Hematopoietic multipotent progenitor cell treated with erythropoietin and hydrocortisone succinate and interleukin-3 and kit ligand, for 4 days (in vitro differentiated cells): ENCODE data around the gene TRPC1.
"Not testable (repeated sequence)": the region's sequence is repeated elsewhere in the genome, so short reads cannot be mapped to it uniquely, and the experiment has no call there.

ENCODE experiments used
- DNase-seq: peaks from one replicate; pipeline ENCODE4 v3.0.0-alpha.2; 2015

The TRPC1 gene

GRCh38 chr3:142723968-142724681 is at the start of gene TRPC1:
TSS of gene TRPC1 (plus strand) at chr3:142724034. CDS start at chr3:142724560, 526 bp downstream.
- DNase-seq = peak; percentile 94

- no peak for DNase-seq
Measured at GRCh38 chr3:142676151-142676550, 47.7 kb upstream of the TRPC1 start.

DNA sequence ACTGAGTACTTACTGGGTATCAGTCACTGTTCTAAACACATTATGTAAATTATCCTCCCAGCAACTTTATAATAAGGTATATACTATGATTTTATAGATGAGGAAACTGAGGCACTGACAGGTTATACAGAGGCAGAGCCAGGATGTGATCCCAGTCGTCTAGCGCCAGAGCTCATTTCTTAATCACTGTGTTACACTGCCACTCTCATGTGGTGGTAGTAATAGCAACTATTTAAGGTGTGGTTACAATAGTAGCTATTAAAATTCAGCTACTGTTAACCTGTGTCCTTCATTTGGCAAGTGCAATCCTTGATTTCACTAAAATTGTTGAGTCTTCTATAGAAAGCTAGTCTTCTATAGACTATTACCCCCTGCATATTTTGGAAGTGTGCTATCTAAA is 43.1 kb upstream of the TRPC1 start:
- peak; percentile 13 for DNase-seq

- no peak for DNase-seq
Measured at GRCh38 chr3:142690613-142691012, 33.2 kb upstream of the TRPC1 start.

GRCh38 chr3:142691527-142691926 is 32.3 kb upstream of the TRPC1 start:
- no peak for DNase-seq

DNA sequence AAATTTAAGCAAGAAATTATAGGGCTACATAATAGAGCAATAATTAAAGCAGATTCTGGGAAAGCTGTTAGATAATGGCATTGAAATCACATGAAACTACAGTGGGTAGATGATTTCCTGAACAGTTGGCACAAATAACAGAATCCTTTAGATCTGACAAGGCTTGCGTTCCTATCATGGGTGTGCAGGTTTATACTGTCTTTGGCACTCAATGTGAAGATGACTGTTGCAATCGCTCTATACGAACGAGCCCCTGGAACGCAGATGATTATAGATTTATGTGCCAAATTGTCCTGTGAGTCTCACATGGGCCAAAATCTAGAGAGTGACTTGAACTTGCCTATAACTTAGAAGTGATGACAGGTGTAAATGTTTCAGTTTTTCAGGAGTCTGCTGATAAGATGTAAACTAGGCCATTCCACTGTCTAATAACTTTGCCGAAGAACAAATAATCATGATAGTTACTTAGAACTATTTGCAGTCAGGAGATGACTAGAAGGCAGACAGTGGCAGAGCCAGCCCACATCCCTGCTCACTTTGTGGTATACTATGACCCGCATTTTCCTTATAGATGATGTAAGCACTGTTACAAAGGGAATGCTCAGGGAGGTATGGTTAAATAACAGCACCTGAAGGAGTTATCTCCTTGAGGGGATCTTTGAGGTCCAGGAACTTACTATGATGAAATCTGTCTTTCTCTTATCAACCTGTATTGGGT is 30.5 kb upstream of the TRPC1 start:
- peak; percentile 37 for DNase-seq

- no peak for DNase-seq
Measured at GRCh38 chr3:142694225-142694624, 29.6 kb upstream of the TRPC1 start.

DNA sequence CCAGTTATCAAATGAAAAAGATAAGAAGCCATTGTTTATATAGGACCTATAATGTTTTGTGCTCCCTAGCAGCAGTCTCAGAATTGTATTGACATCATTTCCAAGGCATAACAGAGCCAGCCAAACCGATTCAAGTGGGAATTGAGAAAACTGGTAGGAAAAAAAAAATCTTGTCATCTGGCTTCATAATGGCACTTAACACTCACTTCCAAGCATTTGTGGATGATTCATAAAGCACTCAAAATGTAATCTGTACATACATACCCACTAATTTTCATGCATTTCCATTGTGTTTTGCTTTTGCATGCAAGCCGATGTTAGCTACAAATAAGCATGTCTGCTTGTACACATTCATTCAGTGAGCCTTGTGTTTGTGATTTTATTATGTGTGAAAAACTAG is 18.6 kb upstream of the TRPC1 start:
- no peak for DNase-seq

DNA sequence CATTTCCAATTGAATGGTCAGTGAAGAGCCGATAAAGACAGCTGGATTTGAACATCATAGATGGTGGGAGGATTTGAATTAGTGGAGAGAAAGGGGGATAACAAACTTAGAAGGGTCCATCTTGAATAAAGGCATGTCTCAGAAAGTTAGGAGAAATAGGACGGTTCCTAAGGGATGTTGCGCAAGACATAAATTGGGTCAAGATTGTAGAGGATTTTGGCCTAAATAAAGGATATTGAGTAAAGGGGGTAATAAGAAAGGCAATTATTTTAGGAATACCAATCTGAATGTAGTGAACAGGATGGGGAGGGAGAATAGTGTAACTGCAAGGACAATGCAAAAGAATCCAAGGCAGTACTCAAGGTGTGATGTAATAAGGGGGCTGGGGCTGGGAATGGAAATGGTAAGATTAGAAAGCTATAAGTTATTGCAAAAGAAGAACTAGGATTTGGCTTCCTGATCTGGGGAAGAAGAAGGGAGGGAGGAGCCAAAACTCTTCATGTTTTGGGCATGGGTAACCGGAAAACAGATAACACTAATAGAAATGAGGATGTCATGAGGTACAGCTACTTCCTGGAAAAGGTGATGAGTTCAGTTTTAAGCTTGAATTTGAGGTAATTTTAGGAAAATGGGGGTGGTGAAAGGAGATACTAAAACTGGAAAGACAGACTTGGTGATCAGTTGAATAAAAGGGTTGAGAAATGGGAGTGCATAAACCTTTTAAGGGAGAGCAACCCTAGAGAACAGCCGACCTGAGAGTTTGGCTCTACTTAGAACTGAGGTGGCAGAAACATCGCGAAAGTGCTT is 17.3 kb upstream of the TRPC1 start:
- no peak for DNase-seq

- DNase-seq = no peak
Measured at GRCh38 chr3:142709207-142709606, 14.6 kb upstream of the TRPC1 start.

DNA sequence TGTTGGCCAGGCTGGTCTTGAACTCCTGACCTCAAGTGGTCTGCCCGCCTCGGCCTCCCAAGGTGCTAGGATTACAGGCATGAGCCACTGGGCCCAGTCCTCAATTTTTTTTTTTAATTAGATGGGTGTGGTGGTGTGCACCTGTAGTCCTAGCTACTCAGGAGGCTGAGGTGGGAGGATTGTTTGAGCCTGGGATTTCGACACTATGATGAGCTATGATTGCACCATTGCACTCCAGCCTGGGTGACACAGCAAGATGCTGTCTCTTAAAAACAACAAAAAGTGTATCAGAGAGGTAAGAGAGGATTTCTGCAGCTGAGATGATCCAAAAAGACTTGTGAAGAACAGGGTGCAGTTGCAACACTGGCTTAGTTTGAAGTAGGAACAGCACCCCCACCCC is 9.0 kb upstream of the TRPC1 start:
- DNase-seq = not testable (repeated sequence)

GRCh38 chr3:142716102-142716501 is 7.7 kb upstream of the TRPC1 start:
- no peak for DNase-seq

DNA sequence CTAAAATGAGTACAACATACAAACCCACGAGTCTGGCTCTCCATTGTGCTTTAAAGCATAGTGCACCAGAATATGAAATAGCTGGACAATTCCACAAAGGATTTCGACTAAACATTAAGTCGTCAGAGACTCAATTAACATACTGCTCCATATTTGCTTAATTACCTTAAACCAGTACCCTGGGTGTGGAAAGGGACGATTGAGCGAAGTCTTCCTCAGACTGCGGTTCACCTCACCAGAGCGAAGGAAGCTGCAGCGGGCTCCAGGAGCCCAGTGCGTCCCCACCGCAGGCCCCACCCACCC is 218 bp upstream of the TRPC1 start:
- no peak for DNase-seq

- peak; percentile 44 for DNase-seq
Measured at GRCh38 chr3:142724682-142725356, 985 bp downstream of the TRPC1 start.

- no peak for DNase-seq
Measured at GRCh38 chr3:142725357-142725739, 1.5 kb downstream of the TRPC1 start.

DNA sequence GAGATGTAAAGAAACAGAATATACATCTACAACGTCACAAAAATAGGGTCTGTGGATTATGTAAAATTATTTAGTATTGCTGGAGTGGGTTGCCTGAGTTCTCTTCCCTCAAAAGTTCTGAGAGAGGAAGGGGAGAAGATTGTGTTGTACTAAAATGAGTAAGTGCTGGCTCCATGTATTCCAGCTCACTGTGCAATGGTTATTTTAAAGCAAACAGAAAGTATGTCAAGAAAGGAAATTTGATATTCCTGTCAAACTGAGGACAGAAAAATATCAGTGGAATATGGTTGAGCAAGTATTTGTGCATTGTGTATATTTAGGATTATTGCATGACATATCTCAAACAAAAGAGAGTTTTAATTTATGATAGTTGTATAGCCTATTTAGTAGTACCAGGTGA is 2.2 kb downstream of the TRPC1 start:
- DNase-seq = no peak

DNA sequence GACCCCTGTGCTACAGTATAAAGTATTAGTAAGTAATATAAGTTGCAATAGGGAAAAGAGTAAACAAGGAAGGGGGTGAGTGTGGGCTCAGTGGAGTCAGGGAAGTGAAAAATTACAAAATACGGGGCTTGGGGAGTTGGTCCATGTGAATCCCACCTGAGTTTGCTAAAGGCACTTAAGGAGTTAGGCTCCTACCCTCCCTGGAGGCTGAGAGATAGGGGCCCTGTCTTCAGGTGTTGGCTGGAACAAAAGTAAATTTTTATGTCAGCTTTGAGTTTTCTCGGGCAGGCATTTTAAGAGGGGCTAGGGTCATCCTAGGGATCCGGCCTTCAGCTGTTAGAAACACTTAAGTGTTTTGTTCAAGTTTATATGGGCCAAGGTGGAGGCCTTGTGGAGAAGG is 8.2 kb downstream of the TRPC1 start:
- DNase-seq = no peak

DNA sequence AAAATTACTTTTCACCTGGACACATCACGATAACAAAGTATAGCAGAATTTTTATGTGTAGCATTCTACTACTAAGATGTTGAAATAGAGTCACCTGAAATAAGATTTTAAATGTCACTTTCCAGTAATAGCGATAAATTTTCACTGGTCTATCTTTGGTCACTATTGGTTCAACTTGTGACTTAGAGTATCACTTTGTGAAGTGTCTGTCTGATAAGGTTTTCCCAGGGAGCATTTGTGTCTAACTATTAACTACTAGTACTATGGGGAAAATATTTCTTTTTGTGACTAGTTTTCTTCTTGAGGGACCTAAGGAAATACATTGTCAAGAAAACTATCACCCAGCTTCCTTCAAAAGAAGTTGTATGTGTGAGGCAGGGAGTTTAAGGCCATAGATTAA is 11.0 kb downstream of the TRPC1 start:
- DNase-seq = no peak

DNA sequence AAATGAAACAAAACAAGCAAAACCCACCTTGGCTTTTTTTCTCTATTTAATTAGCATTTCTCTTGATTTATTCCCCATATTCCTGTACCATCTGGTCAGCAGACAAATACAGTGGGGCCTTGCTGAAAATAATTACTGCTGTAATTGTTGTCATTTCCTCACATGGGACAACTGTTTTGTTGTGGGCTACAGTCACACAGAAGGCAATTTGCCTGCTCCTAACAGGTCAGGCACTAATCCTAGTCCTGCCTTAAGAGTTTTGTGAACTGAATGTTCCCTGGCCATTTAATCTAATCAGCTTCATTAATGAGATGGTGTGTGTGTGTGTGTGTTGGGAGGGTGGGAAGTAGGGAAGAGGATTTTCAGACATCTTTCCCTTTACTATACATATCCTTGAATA is 11.6 kb downstream of the TRPC1 start:
- DNase-seq = no peak

DNA sequence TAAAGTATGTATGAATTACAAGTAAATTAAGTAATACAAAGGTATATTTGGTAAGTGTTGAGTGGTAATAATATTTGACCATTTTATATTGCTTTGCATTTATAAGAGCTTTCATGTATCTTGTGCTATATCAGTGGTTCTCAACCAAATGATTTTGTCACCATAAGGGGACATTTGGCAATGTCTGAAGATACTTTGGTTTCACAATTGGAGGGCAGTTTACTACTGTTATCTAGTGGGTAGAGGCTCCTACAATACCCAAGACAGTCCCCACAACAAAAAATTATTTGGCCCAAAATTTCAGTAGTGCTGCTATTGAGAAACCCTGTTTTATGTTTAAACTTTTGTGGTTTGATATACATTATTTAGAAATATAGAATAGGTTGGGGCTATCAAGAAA is 14.6 kb downstream of the TRPC1 start:
- peak; percentile 65 for DNase-seq

GRCh38 chr3:142746646-142747045 is 22.8 kb downstream of the TRPC1 start:
- no peak for DNase-seq

- DNase-seq = not testable (repeated sequence)
Measured at GRCh38 chr3:142750531-142750930, 26.7 kb downstream of the TRPC1 start.

- DNase-seq = not testable (repeated sequence)
Measured at GRCh38 chr3:142752605-142753004, 28.8 kb downstream of the TRPC1 start.
